H9 (cell line): ENCODE measurements around the gene C1QTNF6. TPM values are rescaled to one million over a fixed set of nuclear protein-coding genes. Genes with fewer than 3 reads are reported as not detected.

Experiments used
- DNase-seq: peaks from one replicate; pipeline ENCODE4 v3.0.0-alpha.2; 2017
- H2AFZ ChIP-seq: one replicate; pipeline ENCODE4 v1.6.1; 2013; ENCODE audit warnings: mild to moderate bottlenecking, low read length, control low read depth, moderate library complexity
- H2AK5ac ChIP-seq: 2 replicates; pipeline ENCODE4 v1.6.1; 2013; ENCODE audit warnings: low read length, control low read depth, mixed read lengths; ENCODE audit not compliant: insufficient read length
- H2BK120ac ChIP-seq: one replicate; pipeline ENCODE4 v1.6.1; 2013; ENCODE audit warnings: low read depth, mild to moderate bottlenecking, low read length, control low read depth, inconsistent platforms; ENCODE audit not compliant: poor library complexity, severe bottlenecking
- H2BK12ac ChIP-seq: 2 replicates; pipeline ENCODE4 v1.6.1; 2013; ENCODE audit warnings: low read length, control low read depth, mixed read lengths, low read depth; ENCODE audit not compliant: insufficient read length
- H2BK15ac ChIP-seq: 2 replicates; pipeline ENCODE4 v1.6.1; 2013; ENCODE audit warnings: low read depth, low read length, control low read depth
- H2BK20ac ChIP-seq: one replicate; pipeline ENCODE4 v1.6.1; 2013; ENCODE audit warnings: low read depth, mild to moderate bottlenecking, low read length, control low read depth, inconsistent platforms; ENCODE audit not compliant: poor library complexity, severe bottlenecking
- H2BK5ac ChIP-seq: 2 replicates; pipeline ENCODE4 v1.6.1; 2013; ENCODE audit warnings: low read length, control low read depth, mixed read lengths; ENCODE audit not compliant: insufficient read length
- H3K14ac ChIP-seq: 2 replicates; pipeline ENCODE4 v1.6.1; 2013; ENCODE audit warnings: low read length, control low read depth; ENCODE audit not compliant: insufficient read depth
- H3K18ac ChIP-seq: 2 replicates; pipeline ENCODE4 v1.6.1; 2013; ENCODE audit warnings: low read depth, mild to moderate bottlenecking, mixed read lengths, low read length, control low read depth; ENCODE audit not compliant: insufficient read length
- H3K23ac ChIP-seq: 2 replicates; pipeline ENCODE4 v1.6.1; 2013; ENCODE audit warnings: low read length, control low read depth, mixed read lengths, low read depth; ENCODE audit not compliant: insufficient read length
- H3K23me2 ChIP-seq: 2 replicates; pipeline ENCODE4 v1.6.1; 2013; ENCODE audit warnings: low read depth, mild to moderate bottlenecking, mixed read lengths, low read length, control low read depth; ENCODE audit not compliant: insufficient read length, poor library complexity, severe bottlenecking
- H3K27ac ChIP-seq: 2 replicates; pipeline ENCODE4 v1.5.1; 2013; ENCODE audit warnings: low read length, control low read depth, mixed read lengths, low read depth; ENCODE audit not compliant: insufficient read length
- H3K27me3 ChIP-seq: 2 replicates; pipeline ENCODE4 v1.6.1; 2013; ENCODE audit warnings: low read length, control low read depth, inconsistent platforms; ENCODE audit not compliant: insufficient read depth
- H3K4ac ChIP-seq: 2 replicates; pipeline ENCODE4 v1.6.1; 2013; ENCODE audit warnings: low read depth, mild to moderate bottlenecking, control low read depth, inconsistent platforms, low read length, moderate library complexity
- H3K4me1 ChIP-seq: 2 replicates; pipeline ENCODE4 v1.6.1; 2013; ENCODE audit warnings: low read length, control low read depth, inconsistent platforms; ENCODE audit not compliant: insufficient read depth
- H3K4me2 ChIP-seq: 2 replicates; pipeline ENCODE4 v1.6.1; 2013; ENCODE audit warnings: low read length, control low read depth, mixed read lengths; ENCODE audit not compliant: insufficient read length, insufficient read depth
- H3K56ac ChIP-seq: 2 replicates; pipeline ENCODE4 v1.6.1; 2013; ENCODE audit warnings: low read depth, mild to moderate bottlenecking, mixed read lengths, low read length, control low read depth; ENCODE audit not compliant: insufficient read length
- H3K79me1 ChIP-seq: 2 replicates; pipeline ENCODE4 v1.6.1; 2013; ENCODE audit warnings: low read depth, mild to moderate bottlenecking, moderate library complexity, low read length, control low read depth, inconsistent platforms; ENCODE audit not compliant: insufficient read depth, poor library complexity, severe bottlenecking
- H3K79me2 ChIP-seq: 2 replicates; pipeline ENCODE4 v1.6.1; 2013; ENCODE audit warnings: low read length, control low read depth, inconsistent platforms; ENCODE audit not compliant: insufficient read depth
- H3K9ac ChIP-seq: 2 replicates; pipeline ENCODE4 v1.6.1; 2013; ENCODE audit warnings: low read length, control low read depth, mixed read lengths; ENCODE audit not compliant: insufficient read length; ENCODE audit errors: extremely low read depth
- H3K9me3 ChIP-seq: one replicate; pipeline ENCODE4 v1.6.1; 2013; ENCODE audit warnings: low read depth, low read length, inconsistent platforms; ENCODE audit not compliant: control insufficient read depth
- H3T11ph ChIP-seq: one replicate; pipeline ENCODE4 v1.6.1; 2013; ENCODE audit warnings: mild to moderate bottlenecking, low read length, control low read depth, inconsistent platforms
- H4K20me1 ChIP-seq: one replicate; pipeline ENCODE4 v1.6.1; 2013; ENCODE audit not compliant: control insufficient read depth, insufficient read length, insufficient read depth
- H4K5ac ChIP-seq: 2 replicates; pipeline ENCODE4 v1.6.1; 2013; ENCODE audit warnings: low read depth, mild to moderate bottlenecking, mixed read lengths, low read length, control low read depth; ENCODE audit not compliant: insufficient read length
- H4K8ac ChIP-seq: replicated peaks from 2 replicates; pipeline ENCODE4 v1.6.1; 2013; ENCODE audit warnings: low read length, control low read depth, mixed read lengths, low read depth; ENCODE audit not compliant: insufficient read length
- H4K91ac ChIP-seq: 2 replicates; pipeline ENCODE4 v1.6.1; 2013; ENCODE audit warnings: low read depth, mild to moderate bottlenecking, moderate library complexity, mixed read lengths, low read length, control low read depth; ENCODE audit not compliant: insufficient read length
- H3K27ac Mint-ChIP-seq, 3 experiments: 2 replicates in 2 of 3; 3 replicates in 1 of 3; pipeline ENCODE4 v1.8.0; 2020 to 2021; ENCODE audit warnings: mixed read lengths in 3 of 3, mild to moderate bottlenecking in 1 of 3, moderate library complexity in 1 of 3
- H3K27me3 Mint-ChIP-seq: 2 replicates; pipeline ENCODE4 v1.8.0; 2021; ENCODE audit warnings: low read depth, mild to moderate bottlenecking, moderate library complexity, mixed read lengths
- H3K36me3 Mint-ChIP-seq, 3 experiments: 2 replicates in 2 of 3; 3 replicates in 1 of 3; pipeline ENCODE4 v1.8.0; 2020 to 2021; ENCODE audit warnings: low read depth in 3 of 3, mixed read lengths in 3 of 3; ENCODE audit not compliant: insufficient read depth in 1 of 3
- H3K4me1 Mint-ChIP-seq, 2 experiments: 2 replicates each; pipeline ENCODE4 v1.8.0; 2020; ENCODE audit warnings: mixed read lengths in 2 of 2
- H3K4me3 Mint-ChIP-seq, 2 experiments: 2 replicates in 1 of 2; 3 replicates in 1 of 2; pipeline ENCODE4 v1.8.0; 2020 to 2021; ENCODE audit warnings: mild to moderate bottlenecking in 2 of 2, mixed read lengths in 2 of 2, moderate library complexity in 1 of 2
- H3K9me3 Mint-ChIP-seq, 2 experiments: 2 replicates in 1 of 2; 3 replicates in 1 of 2; pipeline ENCODE4 v1.8.0; 2020; ENCODE audit warnings: mild to moderate bottlenecking in 2 of 2, mixed read lengths in 2 of 2, moderate library complexity in 1 of 2
- WGBS: extraction: QIAGEN DNeasy Blood & Tissue Kit; methylation state at CpG from one replicate; pipeline ENCODE4 v1.1.7; 2013; ENCODE audit warnings: missing lambda C conversion rate, low lambda C conversion rate, mixed read lengths; ENCODE audit not compliant: insufficient read length; ENCODE audit errors: extremely low coverage; 5-methylcytosine and 5-hydroxymethylcytosine counted together
- total RNA-seq: library from RNA; stranded (reverse); gene quantifications from 2 replicates; pipeline ENCODE4 v1.2.1, GENCODE V29; 2021
- TF ChIP-seq, protein P1 (sequence below): fragments of 200-600 bp; sonication (generic); conservative IDR thresholded peaks from 3 replicates; pipeline ENCODE4 v1.8.0; 2021; ENCODE audit warnings: antibody characterized with exemption, mild to moderate bottlenecking

C1QTNF6 gene
- total RNA-seq, 1 experiment from 2014 or later: 5.0 TPM

GRCh38 chr22:37145180-37146050, 42.6 kb downstream of the C1QTNF6 start:
- Mint-ChIP-seq H3K27ac (peak overlapping the region in 2 of 3 experiments; percentile 44 to 59; a peak in 3 of 7 replicates), H3K36me3 (no peaks in the 10 kb centered on the region; a peak in 1 of 7 replicates)
- WGBS: no CpG with 5 or more reads among the region's 17 CpGs

More at GRCh38 chr22:37145180-37146050, 42.6 kb downstream of the C1QTNF6 start:
- Histone ChIP-seq H3K9ac (no peak overlapping the region), H2BK5ac (no peak overlapping the region), H3K18ac (no peak overlapping the region), H2BK20ac (no peak overlapping the region), H2AK5ac (no peak overlapping the region), H3K4me1 (no peaks in the 10 kb centered on the region; the same call in 1 of the 2 replicates), H2BK15ac (no peak overlapping the region), H3K4me2 (no peak overlapping the region), H4K8ac (no peak overlapping the region), H3K14ac (no peak overlapping the region; the same call in 1 of the 2 replicates), H3K79me2 (no peaks in the 10 kb centered on the region), H2AFZ (no peak overlapping the region), H3K79me1 (no peaks in the 10 kb centered on the region), H3K27me3 (no peaks in the 10 kb centered on the region), H3K27ac (no peak overlapping the region), H4K5ac (no peak overlapping the region), H4K91ac (no peak overlapping the region), H2BK120ac (no peak overlapping the region), H3K23me2 (no peaks in the 10 kb centered on the region), H3K23ac (no peak overlapping the region), H3K56ac (no peak overlapping the region), H3K9me3 (no peaks in the 10 kb centered on the region), H4K20me1 (no peaks in the 10 kb centered on the region), H2BK12ac (no peak overlapping the region), H3T11ph (no peak overlapping the region), H3K4ac (no peak overlapping the region)
- H3K27me3 Mint-ChIP-seq: peaks cover 18% of the 10 kb centered on the region
- H3K9me3 Mint-ChIP-seq: peaks cover 0 to 3% of the 10 kb centered on the region in 2 experiments; a peak in 1 of 5 replicates
- no peak for DNase-seq
- H3K4me1 Mint-ChIP-seq: peaks cover 6 to 23% of the 10 kb centered on the region in 2 experiments
- H3K4me3 Mint-ChIP-seq: no peak overlapping the region; a peak in 1 of 5 replicates
- TF ChIP-seq, protein P1, sequence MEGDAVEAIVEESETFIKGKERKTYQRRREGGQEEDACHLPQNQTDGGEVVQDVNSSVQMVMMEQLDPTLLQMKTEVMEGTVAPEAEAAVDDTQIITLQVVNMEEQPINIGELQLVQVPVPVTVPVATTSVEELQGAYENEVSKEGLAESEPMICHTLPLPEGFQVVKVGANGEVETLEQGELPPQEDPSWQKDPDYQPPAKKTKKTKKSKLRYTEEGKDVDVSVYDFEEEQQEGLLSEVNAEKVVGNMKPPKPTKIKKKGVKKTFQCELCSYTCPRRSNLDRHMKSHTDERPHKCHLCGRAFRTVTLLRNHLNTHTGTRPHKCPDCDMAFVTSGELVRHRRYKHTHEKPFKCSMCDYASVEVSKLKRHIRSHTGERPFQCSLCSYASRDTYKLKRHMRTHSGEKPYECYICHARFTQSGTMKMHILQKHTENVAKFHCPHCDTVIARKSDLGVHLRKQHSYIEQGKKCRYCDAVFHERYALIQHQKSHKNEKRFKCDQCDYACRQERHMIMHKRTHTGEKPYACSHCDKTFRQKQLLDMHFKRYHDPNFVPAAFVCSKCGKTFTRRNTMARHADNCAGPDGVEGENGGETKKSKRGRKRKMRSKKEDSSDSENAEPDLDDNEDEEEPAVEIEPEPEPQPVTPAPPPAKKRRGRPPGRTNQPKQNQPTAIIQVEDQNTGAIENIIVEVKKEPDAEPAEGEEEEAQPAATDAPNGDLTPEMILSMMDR: no peak
